HG03135 (cell line): Measurements from ENCODE around the gene IDUA.
"Not testable (repeated sequence)": the region's sequence is repeated elsewhere in the genome, so short reads cannot be mapped to it uniquely, and the experiment has no call there.

Experiments used
- ATAC-seq: cut with Tn5 transposase; IDR thresholded peaks from one replicate; pipeline ENCODE4 v1.9.1; 2021; ENCODE audit warnings: mild to moderate bottlenecking, moderate library complexity; ENCODE audit not compliant: unreplicated experiment

Gene IDUA

DNA sequence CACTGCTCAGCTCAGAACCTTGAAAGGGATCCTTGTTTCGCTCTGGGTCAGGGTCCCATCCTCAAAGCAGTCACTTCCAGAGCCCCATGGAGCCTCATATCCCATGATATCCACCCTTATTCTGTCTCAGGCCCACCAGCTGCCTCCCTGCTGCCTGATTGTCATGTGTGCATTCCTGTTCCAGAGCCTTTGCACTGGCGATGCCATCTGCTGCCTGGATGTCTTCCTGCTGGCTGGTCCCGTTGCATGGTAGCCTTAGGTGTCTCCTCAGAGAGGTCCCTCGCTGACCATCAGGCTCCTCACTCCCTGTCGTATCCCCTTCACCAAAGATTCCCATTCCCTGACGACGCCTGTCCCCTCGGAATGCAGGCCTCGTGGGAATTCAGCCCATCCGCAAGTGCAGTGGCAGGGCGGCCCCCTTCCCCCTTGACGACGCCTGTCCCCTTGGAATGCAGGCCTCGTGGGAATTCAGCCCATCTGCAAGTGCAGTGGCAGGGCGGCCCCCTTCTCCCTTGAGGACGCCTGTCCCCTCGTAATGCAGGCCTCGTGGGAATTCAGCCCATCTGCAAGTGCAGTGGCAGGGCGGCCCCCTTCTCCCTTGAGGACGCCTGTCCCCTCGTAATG lies 12.5 kb downstream of the IDUA start:
- not testable (repeated sequence) for ATAC-seq

GRCh38 chr4:999882-1000425 lies 13.1 kb downstream of the IDUA start:
- no peak for ATAC-seq

- no peak for ATAC-seq
Observed at GRCh38 chr4:1000686-1001260, 13.9 kb downstream of the IDUA start.

- no peak for ATAC-seq
Observed at GRCh38 chr4:1001561-1002130, 14.8 kb downstream of the IDUA start.

DNA sequence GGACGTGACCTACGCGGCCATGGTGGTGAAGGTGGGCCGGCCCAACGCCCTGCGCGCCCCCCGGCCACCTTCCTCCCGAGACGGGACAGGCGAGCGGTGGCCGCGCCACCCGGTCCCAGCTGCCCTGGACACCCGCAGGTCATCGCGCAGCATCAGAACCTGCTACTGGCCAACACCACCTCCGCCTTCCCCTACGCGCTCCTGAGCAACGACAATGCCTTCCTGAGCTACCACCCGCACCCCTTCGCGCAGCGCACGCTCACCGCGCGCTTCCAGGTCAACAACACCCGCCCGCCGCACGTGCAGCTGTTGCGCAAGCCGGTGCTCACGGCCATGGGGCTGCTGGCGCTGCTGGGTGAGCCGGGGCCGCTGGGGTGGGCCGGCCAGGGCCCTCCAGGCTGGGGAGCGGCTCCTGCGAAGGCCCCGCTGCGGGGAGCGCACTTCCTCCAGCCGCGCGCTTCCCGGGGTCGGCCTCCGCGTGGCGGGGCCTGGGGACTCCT lies 15.3 kb downstream of the IDUA start:
- no peak for ATAC-seq

- ATAC-seq = no peak
Observed at GRCh38 chr4:1002631-1003251, 15.9 kb downstream of the IDUA start.

DNA sequence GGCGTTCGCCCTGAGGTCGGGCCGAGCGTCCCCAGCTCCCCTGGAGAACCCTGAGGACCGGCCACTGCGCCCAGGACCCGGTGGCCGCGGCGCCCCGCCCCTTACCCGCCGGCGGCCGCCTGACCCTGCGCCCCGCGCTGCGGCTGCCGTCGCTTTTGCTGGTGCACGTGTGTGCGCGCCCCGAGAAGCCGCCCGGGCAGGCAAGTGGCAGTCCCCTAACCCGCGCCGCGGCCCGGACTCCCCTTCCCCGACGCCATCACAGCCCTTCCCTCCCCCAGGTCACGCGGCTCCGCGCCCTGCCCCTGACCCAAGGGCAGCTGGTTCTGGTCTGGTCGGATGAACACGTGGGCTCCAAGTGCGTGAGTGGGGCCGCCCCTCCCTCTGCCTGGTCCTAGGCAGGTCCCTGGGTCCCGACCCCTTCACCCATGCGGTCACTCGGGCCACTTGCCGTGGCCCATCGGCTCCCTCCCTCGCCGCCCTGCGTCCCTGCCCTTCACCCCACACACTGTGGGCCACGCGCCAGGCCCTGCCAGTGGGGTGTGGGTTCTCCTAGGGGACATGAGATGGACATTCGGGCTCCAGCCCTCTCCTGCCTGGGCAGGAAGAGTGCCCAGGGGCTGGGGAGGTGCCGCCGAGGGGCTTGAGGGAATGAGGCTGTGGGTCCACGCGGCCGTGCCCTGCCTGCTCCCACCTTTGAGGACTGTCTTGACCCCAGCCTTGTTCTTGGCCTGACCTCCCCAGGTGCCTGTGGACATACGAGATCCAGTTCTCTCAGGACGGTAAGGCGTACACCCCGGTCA lies 16.6 kb downstream of the IDUA start:
- ATAC-seq = no peak

DNA sequence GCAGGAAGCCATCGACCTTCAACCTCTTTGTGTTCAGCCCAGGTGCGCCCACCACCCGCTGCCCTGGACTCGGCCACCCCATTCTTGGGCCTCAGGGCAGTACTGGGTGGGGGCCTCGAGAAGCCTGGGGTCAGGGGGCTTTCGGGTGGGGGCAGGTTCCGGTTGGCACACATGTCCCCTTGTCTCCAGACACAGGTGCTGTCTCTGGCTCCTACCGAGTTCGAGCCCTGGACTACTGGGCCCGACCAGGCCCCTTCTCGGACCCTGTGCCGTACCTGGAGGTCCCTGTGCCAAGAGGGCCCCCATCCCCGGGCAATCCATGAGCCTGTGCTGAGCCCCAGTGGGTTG lies 17.2 kb downstream of the IDUA start:
- ATAC-seq = no peak

GRCh38 chr4:1004557-1005485 lies 18.0 kb downstream of the IDUA start:
- no peak for ATAC-seq

- ATAC-seq = no peak
Observed at GRCh38 chr4:1006856-1007255, 20.0 kb downstream of the IDUA start.

DNA sequence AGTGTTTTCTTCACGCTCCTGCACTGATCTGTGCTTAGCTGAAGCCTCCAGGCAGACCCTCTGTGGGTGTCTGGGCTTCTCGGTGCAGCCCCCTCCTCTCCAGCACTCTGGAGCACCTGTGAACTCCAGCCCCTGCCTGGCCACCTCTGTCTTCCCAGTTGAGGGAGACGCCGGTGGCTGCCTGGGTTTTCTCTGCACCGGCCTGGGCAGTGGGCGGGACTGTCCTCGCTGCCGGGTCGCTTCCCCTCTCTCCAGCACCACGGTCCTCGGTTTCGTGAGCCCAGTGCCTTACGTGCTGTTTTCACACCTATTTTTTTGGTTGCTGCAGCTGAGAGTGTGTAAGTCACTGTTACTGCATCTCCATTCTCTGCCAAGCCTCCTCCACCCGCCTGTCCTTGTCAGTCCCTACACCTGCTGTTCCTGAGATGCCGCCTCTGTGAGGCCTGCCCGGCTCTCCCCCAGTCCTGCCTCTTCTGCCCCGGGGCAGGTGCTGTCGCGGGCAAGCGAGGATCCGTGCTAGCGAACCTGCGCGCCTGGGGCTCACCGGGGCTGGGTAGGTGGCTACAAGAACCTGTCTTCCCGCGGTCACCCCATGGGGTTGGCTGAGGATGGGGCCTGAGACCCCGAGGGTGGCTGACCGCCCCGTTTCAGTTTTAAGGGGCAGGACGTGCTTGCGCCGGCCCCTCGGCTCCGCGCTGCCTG lies 22.1 kb downstream of the IDUA start:
- ATAC-seq = peak; percentile 6

DNA sequence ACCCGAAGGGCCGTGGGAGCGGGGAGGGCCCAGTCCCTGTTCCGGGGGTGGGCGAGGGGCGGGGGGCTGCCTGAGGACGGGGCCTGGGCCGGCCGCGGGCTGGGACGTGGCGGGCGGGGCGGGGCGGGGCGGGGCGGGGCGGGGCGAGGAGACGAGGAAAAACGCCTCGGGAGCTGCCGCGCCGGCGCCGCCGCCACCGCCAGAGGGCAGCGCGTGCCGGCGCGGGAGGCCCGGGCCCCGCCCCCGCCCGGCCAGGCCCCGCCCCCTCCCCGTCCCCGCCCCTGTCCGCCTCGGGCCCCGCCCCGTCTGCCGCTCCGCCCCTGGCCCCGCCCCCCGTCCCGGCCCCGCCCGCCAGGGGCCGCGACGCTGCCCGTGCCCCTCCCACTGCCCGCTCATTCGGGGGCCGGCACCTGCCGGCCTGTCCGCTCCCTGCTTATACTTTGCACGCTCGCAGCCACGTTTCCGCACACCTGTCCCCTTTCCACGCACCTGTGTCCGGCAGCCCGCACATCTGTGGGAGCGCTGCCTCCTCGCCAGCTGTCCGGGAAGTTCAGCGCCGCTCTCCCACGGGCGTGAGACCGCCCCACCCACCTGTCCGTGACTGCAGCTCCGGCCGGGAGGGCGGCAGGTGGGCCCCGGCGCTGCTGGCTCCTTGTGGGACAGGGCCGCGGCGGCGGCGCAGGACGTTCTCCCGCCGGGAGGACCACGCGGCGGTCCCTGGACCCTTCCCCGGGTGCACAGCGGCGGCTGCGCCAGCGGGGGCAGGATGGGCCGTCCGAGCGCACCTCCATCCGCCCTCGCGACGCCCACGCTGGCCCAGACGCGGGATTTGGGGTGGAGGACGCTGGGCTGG lies 22.9 kb downstream of the IDUA start:
- ATAC-seq = peak; percentile 45

DNA sequence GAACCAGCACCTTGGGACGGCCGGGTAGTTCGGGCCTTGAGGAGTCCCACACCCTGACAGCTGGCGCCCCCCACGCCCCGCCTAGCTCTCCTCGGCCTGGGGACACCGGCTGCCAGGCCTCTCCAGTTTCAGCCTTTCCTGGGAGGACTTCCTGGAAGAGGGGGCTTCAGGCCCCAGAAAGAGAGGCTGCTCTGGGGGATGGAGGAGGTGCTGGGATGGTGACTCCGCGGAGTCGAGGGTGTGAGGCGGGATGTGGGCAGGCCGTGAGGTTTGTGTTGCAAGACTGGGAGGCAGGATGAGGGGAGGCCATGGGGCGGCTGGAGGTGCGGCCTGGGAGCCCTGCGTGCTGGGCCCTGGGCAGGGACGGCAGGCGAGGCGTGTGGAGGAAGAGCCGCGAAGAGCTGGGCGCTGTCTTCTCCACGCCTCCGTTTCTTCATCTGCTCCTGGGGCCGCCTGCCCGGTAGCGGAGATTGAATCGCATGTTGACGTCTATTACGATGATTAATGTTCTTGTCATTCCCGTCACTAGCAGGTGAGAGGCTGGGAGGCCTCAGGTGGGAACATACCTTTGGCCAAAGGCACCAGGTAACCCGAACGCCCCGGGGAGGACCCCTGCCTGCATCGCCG lies 23.7 kb downstream of the IDUA start:
- no peak for ATAC-seq

DNA sequence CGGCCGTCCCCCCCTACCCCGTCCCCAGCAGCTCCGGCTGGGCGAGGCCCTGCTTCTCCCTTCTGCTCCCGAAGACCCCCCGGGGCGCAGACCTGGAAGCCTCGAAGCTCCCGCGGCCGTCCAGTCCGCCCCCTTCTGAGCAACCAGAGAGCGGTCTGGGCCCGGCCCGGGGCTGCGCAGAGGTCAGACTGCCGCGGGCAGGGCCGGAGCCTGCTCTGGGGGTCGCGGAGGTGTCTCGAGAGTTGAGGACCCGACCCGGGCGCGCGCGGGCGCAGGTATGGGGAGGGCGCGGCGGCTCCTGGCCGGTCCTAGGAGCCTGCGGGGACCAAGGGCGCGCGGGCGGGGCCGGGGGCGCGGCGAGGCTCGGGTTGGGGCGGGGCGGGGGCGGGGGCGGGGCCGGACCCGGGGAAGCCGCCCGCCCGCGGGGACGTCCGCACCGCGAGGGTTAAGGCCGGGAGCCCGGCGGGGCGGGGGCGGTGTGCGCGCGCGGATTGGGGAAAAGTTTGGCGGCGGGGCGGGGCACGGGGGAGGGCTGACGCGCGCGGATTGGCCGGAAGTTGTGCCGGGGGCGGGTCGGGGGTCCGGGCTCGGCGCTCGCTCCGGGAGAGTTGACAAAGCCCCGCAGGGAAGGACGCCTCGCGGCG lies 24.3 kb downstream of the IDUA start, which contains the start of gene FGFRL1:
Gene FGFRL1, plus strand, starts transcription at position 605 of the 644 bp plus-strand sequence. CDS start 860 bp downstream, outside the sequence.
- ATAC-seq = peak; percentile 35

DNA sequence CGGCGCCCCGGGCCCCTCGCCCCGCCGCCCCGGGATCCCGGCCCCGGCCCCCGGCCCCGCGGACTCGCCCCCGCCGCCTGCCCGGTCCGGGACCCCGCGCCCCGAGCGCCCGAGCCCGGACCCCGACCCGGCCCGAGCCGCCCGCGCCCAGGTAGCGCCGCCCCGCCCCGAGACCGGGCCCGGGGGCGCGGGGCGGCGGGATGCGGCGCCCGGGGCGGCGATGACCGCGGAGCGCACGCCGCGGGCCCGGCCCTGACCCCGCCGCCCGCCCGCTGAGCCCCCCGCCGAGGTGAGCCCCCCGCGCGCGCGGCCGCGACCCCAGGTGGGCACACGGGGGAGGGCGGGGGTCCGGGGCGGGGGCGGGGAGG lies 24.8 kb downstream of the IDUA start:
- ATAC-seq = no peak

DNA sequence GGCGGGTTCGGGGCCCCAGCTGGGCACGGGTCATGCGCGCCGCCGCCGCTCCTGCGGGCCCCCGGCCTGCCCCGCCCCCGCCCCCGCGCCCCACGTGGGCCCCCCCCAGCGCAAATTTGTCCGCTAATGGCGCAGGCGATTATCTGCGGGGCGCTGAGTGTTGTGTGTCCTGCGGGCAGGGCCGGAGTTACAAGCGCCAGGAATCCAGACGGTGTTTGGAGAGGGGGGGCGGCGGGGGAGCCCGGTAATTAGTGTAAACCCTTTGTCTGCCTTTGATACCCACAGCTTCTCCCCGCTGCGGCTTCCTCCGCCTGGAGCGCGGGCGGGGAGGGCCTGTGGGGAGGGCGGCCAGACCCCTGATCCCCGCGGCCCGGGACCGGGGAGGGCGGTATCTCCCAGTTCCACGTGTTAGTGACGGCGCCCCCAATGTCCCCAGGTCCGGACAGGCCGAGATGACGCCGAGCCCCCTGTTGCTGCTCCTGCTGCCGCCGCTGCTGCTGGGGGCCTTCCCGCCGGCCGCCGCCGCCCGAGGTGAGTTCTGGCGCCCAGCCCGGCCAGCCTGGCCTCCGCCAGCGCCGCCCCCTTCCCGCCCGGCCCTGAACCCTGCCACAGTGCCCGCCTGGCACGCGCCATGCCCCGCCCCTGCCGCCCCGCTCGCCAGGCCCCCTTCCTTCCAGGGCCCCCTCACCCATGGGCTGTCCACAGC lies 25.3 kb downstream of the IDUA start:
- no peak for ATAC-seq
